HuH-7 (cell line): ENCODE measurements around the gene WDR4.
"Not testable (repeated sequence)": the region's sequence is repeated elsewhere in the genome, so short reads cannot be mapped to it uniquely, and the experiment has no call there.

Experiments
- DNase-seq: peaks from one replicate; pipeline ENCODE4 v3.0.0; 2011; ENCODE audit warnings: low spot score

WDR4 gene, protein sequence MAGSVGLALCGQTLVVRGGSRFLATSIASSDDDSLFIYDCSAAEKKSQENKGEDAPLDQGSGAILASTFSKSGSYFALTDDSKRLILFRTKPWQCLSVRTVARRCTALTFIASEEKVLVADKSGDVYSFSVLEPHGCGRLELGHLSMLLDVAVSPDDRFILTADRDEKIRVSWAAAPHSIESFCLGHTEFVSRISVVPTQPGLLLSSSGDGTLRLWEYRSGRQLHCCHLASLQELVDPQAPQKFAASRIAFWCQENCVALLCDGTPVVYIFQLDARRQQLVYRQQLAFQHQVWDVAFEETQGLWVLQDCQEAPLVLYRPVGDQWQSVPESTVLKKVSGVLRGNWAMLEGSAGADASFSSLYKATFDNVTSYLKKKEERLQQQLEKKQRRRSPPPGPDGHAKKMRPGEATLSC

DNA sequence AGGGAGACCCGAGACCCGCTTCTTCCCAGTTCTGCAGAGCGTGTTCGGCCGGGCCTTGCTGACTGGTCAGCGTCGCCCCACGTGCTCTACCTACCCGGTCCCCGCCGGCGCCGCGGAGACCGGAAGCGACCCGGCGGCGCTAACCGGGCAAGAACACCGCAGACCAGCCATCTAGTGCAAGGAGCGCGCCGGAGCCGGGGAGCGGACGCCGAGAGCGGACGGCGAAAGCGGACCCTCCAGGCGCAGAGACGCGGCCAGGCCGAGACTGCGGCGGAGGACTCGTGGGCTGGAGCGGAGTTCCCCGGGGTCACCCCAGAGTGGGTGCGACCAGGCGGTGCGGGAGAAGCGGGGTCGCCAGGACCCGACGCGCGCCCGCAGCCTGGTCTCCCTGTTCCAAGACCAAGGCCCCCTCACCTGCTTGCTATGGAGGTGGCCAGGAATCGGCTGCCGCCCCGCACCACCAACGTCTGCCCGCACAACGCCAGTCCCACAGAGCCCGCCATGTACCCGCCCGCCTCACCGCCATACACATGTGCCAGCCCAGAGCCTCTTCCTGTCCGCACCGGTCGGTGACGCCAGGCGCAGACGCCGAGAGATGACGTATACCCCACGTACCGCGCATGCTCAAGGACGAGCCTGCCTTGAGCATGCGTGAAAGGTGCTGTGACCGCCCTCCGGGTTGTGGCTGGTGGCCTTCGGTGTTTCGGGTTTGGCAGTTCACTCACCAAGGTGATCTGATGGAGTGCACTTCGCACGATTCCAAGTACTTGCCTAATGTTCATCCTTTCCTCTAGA lies at the start of gene WDR4:
TSS of gene WDR4 (minus strand) at position 547 of the 795 bp plus-strand sequence. CDS start at position 503, 44 bp downstream.
- DNase-seq: peak; percentile 97

GRCh38 chr21:42927474-42928200 lies 48.3 kb upstream of the WDR4 start:
- not testable (repeated sequence) for DNase-seq

DNA sequence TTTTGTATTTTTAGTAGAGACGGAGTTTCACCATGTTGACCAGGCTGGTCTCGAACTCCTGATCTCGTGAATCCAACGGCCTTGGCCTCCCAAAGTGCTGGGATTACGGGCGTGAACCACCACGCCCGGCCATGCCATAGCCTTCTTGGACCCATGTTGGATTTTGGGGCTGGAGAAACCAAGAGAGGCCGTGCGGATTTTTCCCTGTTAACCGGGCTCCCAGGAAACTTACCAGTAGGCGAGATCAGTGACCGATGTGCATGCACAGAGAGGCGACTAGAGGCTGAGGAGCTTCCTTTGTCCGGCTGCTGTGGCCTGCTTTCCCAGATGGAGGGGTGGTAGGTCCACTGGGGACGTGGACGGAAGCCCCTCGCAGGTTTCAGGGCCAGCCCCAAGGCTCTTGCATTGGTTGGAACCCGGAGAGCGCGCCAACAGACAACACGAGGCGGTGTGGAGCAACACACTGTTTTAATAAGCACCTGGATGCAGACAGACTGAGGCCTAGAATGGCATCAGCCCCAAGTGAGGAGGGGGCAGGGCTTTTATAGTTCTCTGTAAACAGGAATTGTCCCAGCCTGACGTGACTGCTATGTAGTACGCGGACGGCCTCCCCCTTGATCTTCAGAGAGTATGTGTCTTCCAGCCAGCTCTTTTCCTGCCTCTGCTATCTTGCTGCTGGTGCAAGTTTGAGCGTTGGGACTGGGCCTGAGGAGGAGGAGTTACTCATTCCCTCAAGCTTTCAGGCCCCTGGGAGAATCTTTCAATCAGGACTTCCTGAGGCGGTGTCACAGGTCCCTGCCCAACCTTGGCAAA lies 46.0 kb upstream of the WDR4 start, which contains the start of gene ERVH48-1:
TSS of gene ERVH48-1 (minus strand) at position 517 of the 813 bp plus-strand sequence. CDS start 6,624 bp downstream, outside the sequence.
- no peak for DNase-seq

GRCh38 chr21:42924433-42924751 lies 45.1 kb upstream of the WDR4 start:
- DNase-seq: no peak

DNA sequence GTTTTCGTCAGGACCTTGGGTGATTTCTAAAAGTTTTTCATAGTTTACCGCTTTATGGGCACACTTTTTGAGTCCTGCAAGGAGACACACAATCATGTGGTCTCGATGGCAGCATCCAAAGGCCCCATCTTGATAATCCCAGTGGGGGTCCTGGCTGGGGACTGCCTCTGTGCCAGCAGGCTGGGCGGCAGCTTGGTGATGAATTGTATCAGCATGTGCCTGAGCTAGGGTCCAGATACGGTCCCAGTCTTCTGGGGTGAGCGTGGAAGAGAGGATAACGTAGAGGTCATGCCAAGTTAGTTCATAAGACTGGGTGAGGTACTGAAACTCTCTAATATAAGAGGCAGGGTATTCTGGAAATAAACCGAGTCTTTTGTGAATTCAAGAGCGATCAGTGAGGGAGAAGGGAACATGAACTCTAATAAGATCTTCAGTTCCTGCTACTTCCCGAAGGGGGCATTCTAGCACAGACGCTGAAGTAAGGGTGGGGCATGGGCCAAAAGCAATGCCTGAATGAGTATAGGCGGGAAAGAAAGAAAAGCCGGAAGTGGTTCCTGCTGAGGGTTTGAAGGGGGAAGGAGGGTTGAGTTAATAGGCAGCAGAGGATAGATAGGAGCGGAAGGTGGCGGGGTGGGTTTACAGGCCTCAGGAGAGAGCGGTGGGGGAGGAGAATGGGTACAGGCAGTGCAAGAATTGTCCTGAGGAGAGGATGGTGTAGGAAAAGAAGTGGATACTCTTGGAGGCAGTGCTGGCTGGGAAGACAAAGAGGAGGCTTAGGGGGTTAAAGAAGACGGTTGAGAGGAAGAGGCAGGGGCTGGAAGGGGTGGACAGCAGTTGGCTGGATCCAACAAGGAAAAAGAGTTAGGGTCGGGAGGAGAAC lies 44.5 kb upstream of the WDR4 start:
- DNase-seq: peak; percentile 85

DNA sequence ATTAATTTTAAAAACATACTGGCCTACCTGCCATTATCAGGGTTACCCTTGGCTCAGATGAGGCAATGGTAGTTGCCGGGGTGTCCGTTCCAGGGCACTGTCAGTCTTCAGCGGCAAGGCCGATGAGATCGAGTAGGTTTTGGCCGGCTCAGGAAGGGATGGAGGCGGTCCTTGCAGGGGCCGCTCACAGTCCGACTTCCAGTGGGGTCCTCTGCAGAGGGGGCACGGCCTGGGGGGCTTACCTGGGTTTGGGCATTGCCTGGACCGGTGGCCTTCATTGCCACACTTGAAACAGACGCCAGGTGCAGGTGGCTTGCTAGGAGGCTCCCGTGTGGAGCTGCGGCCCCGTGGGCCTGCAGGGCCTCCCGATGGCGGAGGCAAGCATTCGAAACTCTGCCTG lies 43.6 kb upstream of the WDR4 start:
- DNase-seq: no peak

- no peak for DNase-seq
Observed at GRCh38 chr21:42921927-42922326, 42.6 kb upstream of the WDR4 start.

DNA sequence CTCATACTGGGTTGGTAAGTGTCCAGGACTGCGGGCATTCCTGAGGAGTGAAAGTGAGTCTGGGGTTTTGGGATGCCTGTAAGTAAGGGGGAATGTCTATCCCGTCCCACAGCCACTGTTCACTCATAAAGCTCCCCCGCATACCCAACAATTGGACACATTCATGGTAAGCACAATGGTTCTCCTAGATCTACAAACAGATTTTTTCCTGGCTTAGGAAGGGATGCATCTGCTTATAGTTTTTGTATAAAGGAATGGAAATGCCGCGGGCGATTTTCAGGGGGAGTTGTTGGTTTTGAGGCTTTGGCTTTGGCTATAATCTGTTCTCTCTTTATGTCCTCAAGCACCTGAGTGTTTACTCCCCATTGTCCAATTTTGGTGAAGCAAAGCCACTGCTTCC lies 39.0 kb upstream of the WDR4 start:
- no peak for DNase-seq

DNA sequence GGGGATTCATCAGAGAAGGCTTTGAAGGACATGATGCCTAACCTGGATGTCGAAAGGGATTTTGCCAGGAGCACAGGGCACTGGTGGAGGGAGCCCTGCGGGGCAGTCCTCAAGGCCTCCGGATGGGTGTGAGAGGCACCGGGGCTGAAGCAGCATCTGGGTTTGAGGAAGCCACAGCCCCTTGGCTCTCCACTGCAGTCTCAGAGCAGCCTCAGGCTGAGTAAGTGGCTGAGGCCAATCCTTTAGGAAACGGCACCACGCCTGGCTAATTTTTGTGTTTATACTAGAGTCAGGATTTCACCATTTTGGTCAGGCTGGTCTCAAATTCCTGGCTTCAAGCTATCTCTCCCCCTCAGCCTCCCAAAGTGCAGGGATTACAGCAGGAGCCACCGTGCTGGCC lies 34.1 kb upstream of the WDR4 start:
- DNase-seq: no peak

DNA sequence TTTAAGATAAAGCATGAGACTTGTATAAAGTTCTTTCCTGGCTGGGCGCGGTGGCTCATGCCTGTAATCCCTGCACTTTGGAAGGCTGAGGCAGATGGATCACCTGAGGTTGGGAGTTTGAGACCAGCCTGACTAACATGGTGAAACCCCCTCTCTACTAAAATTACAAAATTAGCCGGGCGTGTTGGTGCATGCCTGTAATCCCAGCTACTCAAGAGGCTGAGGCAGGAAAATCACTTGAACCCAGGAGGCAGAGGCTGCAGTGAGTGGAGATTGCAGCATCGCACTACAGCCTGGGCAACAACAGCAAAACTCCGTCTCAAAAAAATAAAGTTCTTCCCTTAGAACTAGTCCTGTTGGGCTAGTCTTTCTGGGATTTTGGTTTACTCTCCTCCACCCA lies 32.6 kb upstream of the WDR4 start:
- not testable (repeated sequence) for DNase-seq

GRCh38 chr21:42908484-42908883 lies 29.1 kb upstream of the WDR4 start:
- not testable (repeated sequence) for DNase-seq

GRCh38 chr21:42906233-42906632 lies 26.9 kb upstream of the WDR4 start:
- no peak for DNase-seq

GRCh38 chr21:42905195-42905594 lies 25.9 kb upstream of the WDR4 start:
- DNase-seq: no peak

DNA sequence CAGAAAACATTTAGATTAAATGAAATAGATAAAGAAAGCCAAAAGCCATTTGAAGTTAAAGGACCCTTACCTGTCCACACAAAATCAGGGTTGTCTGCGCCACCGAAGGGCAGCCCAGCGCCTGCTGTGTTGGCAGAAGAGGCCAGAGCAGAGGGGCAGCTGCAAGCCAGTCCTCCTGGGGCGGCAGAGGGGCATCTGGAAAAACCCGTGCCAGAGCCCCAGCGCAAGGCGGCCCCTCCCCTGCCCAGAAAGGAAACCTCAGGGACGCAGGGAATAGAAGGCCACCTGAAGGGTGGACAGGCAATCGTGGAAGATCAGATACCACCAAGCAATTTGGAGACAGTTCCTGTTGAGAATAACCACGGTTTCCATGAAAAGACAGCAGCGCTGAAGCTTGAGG lies 24.5 kb upstream of the WDR4 start:
- DNase-seq: no peak

- DNase-seq: no peak
Observed at GRCh38 chr21:42900446-42900845, 21.1 kb upstream of the WDR4 start.

- DNase-seq: peak; percentile 96
Observed at GRCh38 chr21:42892931-42893755, 13.8 kb upstream of the WDR4 start, which contains the start of gene NDUFV3. Gene NDUFV3 (plus strand): TSS chr21:42893309. CDS start chr21:42893334, 25 bp downstream.

DNA sequence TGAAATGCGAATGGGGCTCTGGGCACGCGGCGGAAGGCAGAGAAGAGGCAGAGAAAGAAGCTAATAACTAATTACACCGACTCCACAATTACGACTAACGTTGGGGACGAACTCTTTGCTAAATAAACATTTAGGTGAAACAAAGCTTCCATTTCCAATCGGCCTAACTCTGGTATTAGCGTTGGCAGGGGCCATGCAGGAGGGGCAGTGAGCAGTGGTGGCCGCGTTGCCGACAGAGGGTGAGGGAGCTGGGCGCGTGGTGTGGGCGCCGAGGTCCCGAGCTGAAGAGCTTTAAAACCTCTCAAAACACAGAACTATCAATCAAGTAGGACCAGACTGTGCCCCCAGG lies 13.2 kb upstream of the WDR4 start:
- no peak for DNase-seq

- DNase-seq: no peak
Observed at GRCh38 chr21:42887326-42887725, 8.0 kb upstream of the WDR4 start.

DNA sequence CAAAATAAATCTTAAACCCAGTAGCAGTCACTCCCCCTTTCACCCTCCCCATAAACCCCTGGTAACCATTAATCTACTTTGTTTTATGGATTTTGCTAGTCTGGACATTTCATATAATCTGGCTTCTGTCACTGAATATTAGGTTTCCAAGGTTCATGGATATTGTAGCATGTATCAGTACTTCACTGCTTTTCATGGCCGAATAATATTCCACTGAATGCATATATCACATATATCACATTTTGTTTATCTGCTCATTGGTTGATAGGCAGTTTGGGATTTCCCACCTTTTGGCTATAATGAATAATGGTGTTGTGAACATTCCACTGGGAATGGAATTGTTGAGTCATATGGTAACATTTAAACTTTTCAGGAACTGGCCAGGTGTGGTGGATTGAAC lies 4.6 kb upstream of the WDR4 start:
- DNase-seq: no peak

DNA sequence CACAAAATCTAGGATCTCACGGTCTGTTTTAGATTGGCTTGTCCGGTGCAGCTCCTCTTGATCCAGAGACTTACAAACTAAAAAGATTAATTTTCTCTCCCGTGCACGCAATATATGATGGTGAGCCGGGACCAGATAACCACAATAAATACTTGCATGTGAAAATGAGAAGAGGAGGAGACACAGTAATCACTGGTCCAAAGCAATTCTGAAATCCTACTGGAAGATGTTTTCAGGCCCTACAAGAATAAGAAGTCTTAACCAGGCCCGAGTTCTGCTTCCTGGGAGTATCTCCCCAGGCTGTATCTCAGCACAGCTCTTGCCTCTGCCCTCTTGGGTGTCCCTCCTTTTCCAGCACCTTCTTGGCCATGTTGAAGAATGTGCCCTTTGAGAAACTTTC lies 1.0 kb upstream of the WDR4 start:
- DNase-seq: no peak
